CD8-positive, alpha-beta memory T cell (primary cell): ENCODE data around the gene DHRS13. TPM values are rescaled to one million over a fixed set of nuclear protein-coding genes. Genes with fewer than 3 reads are reported as not detected.

Experiments
- CTCF ChIA-PET: fragments of 350-600 bp; sonication (Branson Sonifier 250); formaldehyde crosslinking; loops from one replicate; lab custom pipeline; 2021; ENCODE audit warnings: antibody characterized with exemption; lab: Charles Lee
- POLR2A ChIA-PET: fragments of 350-600 bp; sonication (Branson Sonifier 250); formaldehyde crosslinking; loops from one replicate; lab custom pipeline; 2021; ENCODE audit warnings: antibody characterized with exemption; lab: Charles Lee
- DNase-seq, 5 donors: peaks; one replicate each; pipeline versions ENCODE4 v3.0.0 to v3.0.0-alpha.2; 2020 to 2022; ENCODE audit warnings: mixed read lengths in 1 of 5
- H3K27ac ChIP-seq: one replicate; pipeline ENCODE4 v1.7.0; 2013; ENCODE audit warnings: low read depth, mild to moderate bottlenecking, low read length, moderate library complexity
- H3K27me3 ChIP-seq: 2 replicates; pipeline ENCODE4 v1.7.0; 2013; ENCODE audit warnings: low read length, mild to moderate bottlenecking; ENCODE audit not compliant: insufficient read depth, poor library complexity, severe bottlenecking
- H3K36me3 ChIP-seq: 2 replicates; pipeline ENCODE4 v1.7.0; 2013; ENCODE audit warnings: mild to moderate bottlenecking, low read length, moderate library complexity; ENCODE audit not compliant: insufficient read depth
- H3K4me1 ChIP-seq: 2 replicates; pipeline ENCODE4 v1.7.0; 2013; ENCODE audit warnings: mild to moderate bottlenecking, low read length, moderate library complexity; ENCODE audit not compliant: insufficient read depth
- H3K4me3 ChIP-seq: 2 replicates; pipeline ENCODE4 v1.7.0; 2013; ENCODE audit warnings: mild to moderate bottlenecking, low read length
- H3K9me3 ChIP-seq: 2 replicates; pipeline ENCODE4 v1.7.0; 2013; ENCODE audit warnings: mild to moderate bottlenecking, low read length
- H3K27ac Mint-ChIP-seq, 8 donors: one replicate each; pipeline ENCODE4 v1.8.0; 2020 to 2021; ENCODE audit warnings: mixed read lengths in 8 of 8, mild to moderate bottlenecking in 6 of 8, inconsistent platforms in 3 of 8, moderate library complexity in 3 of 8
- H3K27me3 Mint-ChIP-seq, 2 donors: one replicate each; pipeline ENCODE4 v1.8.0; 2020 to 2021; ENCODE audit warnings: mixed read lengths in 2 of 2, mild to moderate bottlenecking in 1 of 2, moderate library complexity in 1 of 2
- H3K36me3 Mint-ChIP-seq, 3 donors: one replicate each; pipeline ENCODE4 v1.8.0; 2020 to 2021; ENCODE audit warnings: mixed read lengths in 3 of 3, inconsistent platforms in 1 of 3, mild to moderate bottlenecking in 1 of 3
- H3K4me1 Mint-ChIP-seq, 3 donors: one replicate each; pipeline ENCODE4 v1.8.0; 2020 to 2021; ENCODE audit warnings: mixed read lengths in 3 of 3, inconsistent platforms in 1 of 3, mild to moderate bottlenecking in 1 of 3
- H3K4me3 Mint-ChIP-seq, 7 donors: one replicate each; pipeline ENCODE4 v1.8.0; 2020 to 2021; ENCODE audit warnings: mixed read lengths in 7 of 7, mild to moderate bottlenecking in 6 of 7, moderate library complexity in 4 of 7, inconsistent platforms in 2 of 7
- H3K9me3 Mint-ChIP-seq, 5 donors: one replicate each; pipeline ENCODE4 v1.8.0; 2020 to 2022; ENCODE audit warnings: mixed read lengths in 5 of 5, mild to moderate bottlenecking in 3 of 5, moderate library complexity in 2 of 5, inconsistent platforms in 1 of 5
- polyA plus RNA-seq: library from polyadenylated mRNA; unstranded; fragments of 300-500 nt; fragmentation: Illumina TruSeq; gene quantifications from one replicate; pipeline ENCODE4 v1.2.3, GENCODE V29; 2021
- total RNA-seq, 2 experiments: library from RNA; stranded (reverse); gene quantifications; one replicate each; pipeline ENCODE4 v1.2.3, GENCODE V29; 2021

DHRS13 gene
- total and polyA plus RNA-seq, 3 experiments from 2014 or later, result 26.5 to 34.7 (median 32.6) TPM

GRCh38 chr17:28891201-28891600, 11.7 kb downstream of the DHRS13 start:
- POLR2A ChIA-PET, result no interaction called here
- CTCF ChIA-PET, result interaction anchor here (1.4 to 1.8 kb wide), 2 partner anchors 12 to 128 kb away, joined by 5 to 6 read pairs; partner anchors contain the start of gene DHRS13
- Mint-ChIP-seq H3K27ac (peak overlapping the region; percentile 34 to 91 (median 80)), H3K9me3 (no peaks in the 10 kb centered on the region), H3K4me1 (peaks cover 43 to 68% (median 53%) of the 10 kb centered on the region in 3 donors), H3K4me3 (peak overlapping the region in 1 of 7 donors; percentile 20), H3K36me3 (peaks cover 0 to 51% (median 8%) of the 10 kb centered on the region in 3 donors), H3K27me3 (no peaks in the 10 kb centered on the region)
- no peak for DNase-seq
- Histone ChIP-seq H3K9me3 (no peaks in the 10 kb centered on the region), H3K4me3 (no peak overlapping the region), H3K4me1 (peaks cover 52% of the 10 kb centered on the region), H3K36me3 (peaks cover 18% of the 10 kb centered on the region), H3K27me3 (no peaks in the 10 kb centered on the region), H3K27ac (no peak overlapping the region)

- CTCF ChIA-PET, result interaction anchor here (1.4 kb wide), 1 partner anchor 13 kb away, joined by 6 read pairs; the partner anchor contains the start of gene DHRS13
- peaks cover 35 to 64% (median 48%) of the 10 kb centered on the region in 3 donors for H3K4me1 Mint-ChIP-seq
- H3K4me3 Mint-ChIP-seq, result no peak overlapping the region
- Histone ChIP-seq H3K4me1 (peaks cover 42% of the 10 kb centered on the region), H3K27me3 (no peaks in the 10 kb centered on the region), H3K4me3 (no peak overlapping the region), H3K36me3 (peaks cover 26% of the 10 kb centered on the region), H3K27ac (no peak overlapping the region), H3K9me3 (no peaks in the 10 kb centered on the region)
- H3K27ac Mint-ChIP-seq, result peak overlapping the region in 2 of 8 donors; percentile 12 to 46
- no peaks in the 10 kb centered on the region for H3K27me3 Mint-ChIP-seq
- H3K9me3 Mint-ChIP-seq, result no peaks in the 10 kb centered on the region
- POLR2A ChIA-PET, result no interaction called here
- no peak for DNase-seq
- peaks cover 6 to 57% (median 6%) of the 10 kb centered on the region in 3 donors for H3K36me3 Mint-ChIP-seq
Measured at GRCh38 chr17:28889996-28890395, 12.9 kb downstream of the DHRS13 start.

- DNase-seq, result no peak
- no peak overlapping the region for H3K4me3 Mint-ChIP-seq
- peak overlapping the region in 2 of 8 donors; percentile 35 to 47 for H3K27ac Mint-ChIP-seq
- Histone ChIP-seq H3K36me3 (peaks cover 35% of the 10 kb centered on the region), H3K9me3 (no peaks in the 10 kb centered on the region), H3K4me3 (no peak overlapping the region), H3K27ac (no peak overlapping the region), H3K27me3 (no peaks in the 10 kb centered on the region), H3K4me1 (peaks cover 38% of the 10 kb centered on the region)
- H3K27me3 Mint-ChIP-seq, result no peaks in the 10 kb centered on the region
- no peaks in the 10 kb centered on the region for H3K9me3 Mint-ChIP-seq
- peaks cover 35 to 60% (median 46%) of the 10 kb centered on the region in 3 donors for H3K4me1 Mint-ChIP-seq
- H3K36me3 Mint-ChIP-seq, result peaks cover 6 to 69% (median 8%) of the 10 kb centered on the region in 3 donors
- ChIA-PET CTCF (no interaction called here), POLR2A (no interaction called here)
Measured at GRCh38 chr17:28888832-28889231, 14.0 kb downstream of the DHRS13 start.

- H3K4me3 Mint-ChIP-seq, result no peak overlapping the region
- no peaks in the 10 kb centered on the region for H3K9me3 Mint-ChIP-seq
- H3K36me3 Mint-ChIP-seq, result peaks cover 6 to 69% (median 8%) of the 10 kb centered on the region in 3 donors
- no peaks in the 10 kb centered on the region for H3K27me3 Mint-ChIP-seq
- Histone ChIP-seq H3K36me3 (peaks cover 42% of the 10 kb centered on the region), H3K4me3 (no peak overlapping the region), H3K27ac (no peak overlapping the region), H3K9me3 (no peaks in the 10 kb centered on the region), H3K4me1 (peaks cover 30% of the 10 kb centered on the region), H3K27me3 (no peaks in the 10 kb centered on the region)
- CTCF ChIA-PET, result interaction anchor here (1.7 kb wide), 1 partner anchor 14 kb away, joined by 5 read pairs; the partner anchor contains the start of gene DHRS13
- peak overlapping the region in 1 of 8 donors; percentile 38 for H3K27ac Mint-ChIP-seq
- DNase-seq, result no peak
- POLR2A ChIA-PET, result no interaction called here
- H3K4me1 Mint-ChIP-seq, result peaks cover 26 to 51% (median 37%) of the 10 kb centered on the region in 3 donors
Measured at GRCh38 chr17:28887871-28888471, 14.9 kb downstream of the DHRS13 start.

GRCh38 chr17:28885951-28886350, 16.9 kb downstream of the DHRS13 start:
- DNase-seq, result no peak
- H3K4me3 Mint-ChIP-seq, result no peak overlapping the region
- H3K4me1 Mint-ChIP-seq, result peaks cover 11 to 34% (median 20%) of the 10 kb centered on the region in 3 donors
- CTCF ChIA-PET, result no interaction called here
- Histone ChIP-seq H3K27me3 (no peaks in the 10 kb centered on the region), H3K27ac (no peak overlapping the region), H3K9me3 (no peaks in the 10 kb centered on the region), H3K4me1 (peaks cover 10% of the 10 kb centered on the region), H3K4me3 (no peak overlapping the region), H3K36me3 (peaks cover 61% of the 10 kb centered on the region)
- POLR2A ChIA-PET, result no interaction called here
- H3K27ac Mint-ChIP-seq, result peak overlapping the region in 2 of 8 donors; percentile 47 to 88
- H3K36me3 Mint-ChIP-seq, result peaks cover 3 to 77% (median 8%) of the 10 kb centered on the region in 3 donors
- no peaks in the 10 kb centered on the region for H3K27me3 Mint-ChIP-seq
- no peaks in the 10 kb centered on the region for H3K9me3 Mint-ChIP-seq

- POLR2A ChIA-PET, result no interaction called here
- H3K27ac Mint-ChIP-seq, result peak overlapping the region in 4 of 8 donors; percentile 66 to 88 (median 73)
Measured at GRCh38 chr17:28885363-28885762, 17.5 kb downstream of the DHRS13 start.

GRCh38 chr17:28883967-28884702, 18.7 kb downstream of the DHRS13 start:
- POLR2A ChIA-PET, result no interaction called here
- peaks cover 0 to 1% of the 10 kb centered on the region in 2 donors for H3K27me3 Mint-ChIP-seq
- H3K27ac ChIP-seq, result no peak overlapping the region
- CTCF ChIA-PET, result interaction anchor here (0.9 to 1.4 kb wide), 3 partner anchors 12 to 157 kb away, joined by 3 to 4 read pairs (median 3); no protein-coding TSS in a partner anchor
- H3K36me3 ChIP-seq, result peaks cover 79% of the 10 kb centered on the region
- peaks cover 6 to 87% (median 12%) of the 10 kb centered on the region in 3 donors for H3K36me3 Mint-ChIP-seq
- no peak overlapping the region for H3K4me3 ChIP-seq
- peaks cover 7 to 23% (median 13%) of the 10 kb centered on the region in 3 donors for H3K4me1 Mint-ChIP-seq
- no peaks in the 10 kb centered on the region for H3K4me1 ChIP-seq
- H3K27ac Mint-ChIP-seq, result peak overlapping the region in 2 of 8 donors; percentile 39 to 90
- DNase-seq, result no peak
- H3K4me3 Mint-ChIP-seq, result no peak overlapping the region
- no peaks in the 10 kb centered on the region for H3K27me3 ChIP-seq
- H3K9me3 Mint-ChIP-seq, result no peaks in the 10 kb centered on the region
- H3K9me3 ChIP-seq, result no peaks in the 10 kb centered on the region

More at GRCh38 chr17:28885363-28885762, 17.5 kb downstream of the DHRS13 start:
- DNase-seq, result no peak
- CTCF ChIA-PET, result interaction anchor here (1.3 kb wide), 1 partner anchor 17 kb away, joined by 3 read pairs; no protein-coding TSS in a partner anchor
- Mint-ChIP-seq H3K27me3 (no peaks in the 10 kb centered on the region), H3K4me3 (no peak overlapping the region), H3K4me1 (peaks cover 10 to 29% (median 17%) of the 10 kb centered on the region in 3 donors), H3K9me3 (no peaks in the 10 kb centered on the region), H3K36me3 (peaks cover 2 to 80% (median 8%) of the 10 kb centered on the region in 3 donors)
- no peaks in the 10 kb centered on the region for H3K9me3 ChIP-seq
- H3K27ac ChIP-seq, result no peak overlapping the region
- H3K4me3 ChIP-seq, result no peak overlapping the region
- peaks cover 67% of the 10 kb centered on the region for H3K36me3 ChIP-seq
- H3K27me3 ChIP-seq, result no peaks in the 10 kb centered on the region
- peaks cover 7% of the 10 kb centered on the region for H3K4me1 ChIP-seq
